DLD1 (cell line): ENCODE results near the gene MGARP.
"Not testable (repeated sequence)": the region's sequence is repeated elsewhere in the genome, so short reads cannot be mapped to it uniquely, and the experiment has no call there.

Experiments
- in situ Hi-C: cut with HindIII; loops from 2 replicates; pipeline ENCODE4 v1.10.0; 2017; ENCODE audit warnings: low sequenced_read_pairs

MGARP gene

DNA sequence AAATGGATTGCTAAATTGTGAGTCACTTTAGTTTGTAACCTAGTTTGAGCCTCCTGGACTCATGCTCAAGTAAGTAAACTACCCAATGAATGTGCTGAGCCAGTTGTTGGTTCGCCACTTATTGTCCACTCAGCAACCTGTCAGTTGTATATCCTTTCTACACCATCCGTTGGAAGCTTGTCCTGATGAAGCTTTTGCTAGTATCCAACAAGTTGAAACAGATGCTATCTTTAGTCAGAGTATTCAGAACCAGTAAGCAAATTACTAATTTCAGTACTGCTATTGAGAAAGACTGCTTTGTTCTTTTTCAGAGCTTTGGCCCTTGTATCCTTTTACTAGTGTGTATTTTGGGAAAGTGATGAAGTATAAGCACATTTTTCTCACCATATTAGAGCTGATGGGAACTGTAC lies 17.0 kb upstream of the MGARP start:
- in situ Hi-C loops, result no loop called here

DNA sequence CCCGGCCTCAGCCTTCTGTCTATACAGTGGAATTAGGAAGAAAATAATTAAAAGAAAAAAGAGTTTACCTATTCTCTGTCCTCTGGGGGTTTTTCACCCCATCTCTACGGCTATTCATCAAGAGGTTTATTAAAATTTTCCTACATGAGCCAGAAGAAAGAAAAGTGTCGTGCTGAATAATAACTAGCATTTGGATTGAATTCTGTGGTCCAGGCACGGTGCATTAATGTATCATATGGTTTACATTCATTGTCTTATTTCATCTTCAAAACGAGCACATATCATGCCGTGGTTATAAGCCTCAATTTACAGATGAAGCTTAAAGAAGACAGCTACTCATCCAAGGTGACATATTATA lies 15.9 kb upstream of the MGARP start:
- in situ Hi-C loops, result no loop called here

DNA sequence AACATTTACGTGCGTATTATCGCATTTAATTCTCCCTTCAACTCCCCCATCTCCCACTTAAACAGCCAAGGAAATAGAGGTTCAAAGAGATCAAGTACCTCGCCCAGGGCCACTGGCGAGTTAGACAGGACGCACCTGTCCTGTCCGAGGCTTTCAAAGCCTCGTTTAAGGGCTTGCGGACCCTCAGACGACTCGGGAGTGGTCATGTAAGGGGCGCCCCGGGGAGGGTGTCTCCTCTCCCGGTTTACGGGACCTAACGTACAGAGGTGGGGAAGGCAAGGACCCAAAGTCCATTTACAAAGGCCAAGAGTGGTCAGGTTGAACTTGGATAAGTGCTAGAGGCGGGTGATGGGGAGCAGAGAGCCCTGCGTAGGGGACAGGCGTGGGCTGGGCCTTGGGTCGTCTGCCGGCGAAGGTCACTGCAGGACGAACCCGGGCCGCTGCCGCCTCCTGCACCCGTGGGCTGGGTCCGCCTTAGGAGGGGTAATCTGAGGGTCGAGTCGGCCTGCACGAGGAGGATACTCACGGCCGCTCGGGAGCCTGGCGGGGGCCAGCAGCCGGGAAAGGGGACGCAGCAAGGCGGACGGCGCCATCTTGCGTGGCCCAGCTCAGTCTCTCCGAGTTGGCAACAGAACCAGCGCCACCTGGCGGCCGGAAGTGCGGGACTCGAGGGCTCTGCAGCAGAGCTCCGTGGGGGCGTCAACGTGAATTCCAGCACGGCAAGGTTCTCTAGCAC lies 15.3 kb upstream of the MGARP start:
- in situ Hi-C loops, result no loop called here

DNA sequence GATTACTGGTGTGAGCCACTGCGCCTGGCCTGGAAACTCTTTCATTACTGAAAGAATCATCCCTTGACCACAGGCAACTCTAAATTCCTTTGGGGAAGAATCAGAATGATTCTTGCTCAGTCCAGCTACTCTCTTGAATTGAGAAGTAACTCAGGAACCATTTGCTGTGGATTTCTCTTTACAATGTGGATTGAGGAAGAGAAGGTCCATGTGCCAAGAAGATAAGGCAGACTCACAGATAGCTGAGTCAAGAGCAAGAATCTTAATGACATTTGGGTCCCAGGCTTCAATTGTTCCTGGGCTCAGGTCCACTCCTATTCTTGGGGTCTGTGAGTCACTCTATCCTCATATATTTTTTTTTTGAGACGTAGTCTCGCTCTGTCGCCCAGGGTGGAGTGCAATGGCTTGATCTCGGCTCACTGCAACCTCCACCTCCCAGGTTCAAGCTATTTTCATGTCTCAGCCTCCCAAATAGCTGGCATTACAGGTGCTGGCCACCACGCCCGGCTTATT lies 6.2 kb upstream of the MGARP start:
- in situ Hi-C loops, result no loop called here

DNA sequence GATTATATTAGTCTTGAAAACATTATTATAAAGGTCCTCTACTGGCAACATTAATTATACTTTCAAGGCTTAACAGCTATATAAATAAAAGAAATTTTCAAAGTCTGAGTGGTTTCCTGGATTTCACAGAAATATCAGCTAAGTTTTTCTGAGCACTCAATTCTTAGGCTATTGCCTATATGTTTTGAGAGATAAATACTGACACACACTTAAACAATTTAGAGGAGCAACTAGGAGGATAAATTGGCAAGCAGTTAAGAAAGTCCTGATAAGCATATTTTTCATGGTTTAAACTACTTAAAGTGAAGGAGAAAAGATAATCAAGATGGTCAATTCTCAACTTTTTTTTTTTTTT lies 2.7 kb upstream of the MGARP start:
- in situ Hi-C loops, result no loop called here

DNA sequence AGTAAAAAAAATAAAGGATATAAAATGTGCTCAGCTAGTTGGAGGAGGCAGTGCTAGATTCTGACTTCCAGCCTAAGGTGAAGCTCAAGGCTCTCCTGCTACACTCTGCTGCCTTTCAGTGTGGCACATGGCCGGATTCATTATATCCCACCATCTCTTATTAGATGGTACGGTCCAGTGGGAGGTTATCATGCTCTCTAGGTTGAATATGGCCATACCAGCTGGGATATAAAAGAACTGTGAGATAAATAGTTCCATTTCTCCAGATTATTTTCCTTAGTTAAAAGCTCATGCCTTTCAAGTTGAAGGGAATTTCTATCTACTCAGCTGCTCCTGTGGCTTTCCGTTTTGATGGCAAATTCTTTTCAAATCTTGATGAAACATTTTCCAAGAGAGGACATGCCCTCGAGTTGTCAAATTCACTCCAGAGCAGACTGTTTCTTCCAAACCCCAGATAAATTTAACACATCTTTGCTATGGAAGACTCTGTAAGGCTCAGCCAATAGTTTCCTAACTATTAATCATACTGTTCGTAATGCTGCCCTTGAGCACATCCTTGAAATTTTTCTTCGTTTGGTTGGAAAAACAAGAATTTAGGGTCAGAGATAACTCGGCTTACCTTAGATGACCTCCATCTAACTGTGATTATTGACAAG lies 2.2 kb upstream of the MGARP start:
- in situ Hi-C loops, result no loop called here

DNA sequence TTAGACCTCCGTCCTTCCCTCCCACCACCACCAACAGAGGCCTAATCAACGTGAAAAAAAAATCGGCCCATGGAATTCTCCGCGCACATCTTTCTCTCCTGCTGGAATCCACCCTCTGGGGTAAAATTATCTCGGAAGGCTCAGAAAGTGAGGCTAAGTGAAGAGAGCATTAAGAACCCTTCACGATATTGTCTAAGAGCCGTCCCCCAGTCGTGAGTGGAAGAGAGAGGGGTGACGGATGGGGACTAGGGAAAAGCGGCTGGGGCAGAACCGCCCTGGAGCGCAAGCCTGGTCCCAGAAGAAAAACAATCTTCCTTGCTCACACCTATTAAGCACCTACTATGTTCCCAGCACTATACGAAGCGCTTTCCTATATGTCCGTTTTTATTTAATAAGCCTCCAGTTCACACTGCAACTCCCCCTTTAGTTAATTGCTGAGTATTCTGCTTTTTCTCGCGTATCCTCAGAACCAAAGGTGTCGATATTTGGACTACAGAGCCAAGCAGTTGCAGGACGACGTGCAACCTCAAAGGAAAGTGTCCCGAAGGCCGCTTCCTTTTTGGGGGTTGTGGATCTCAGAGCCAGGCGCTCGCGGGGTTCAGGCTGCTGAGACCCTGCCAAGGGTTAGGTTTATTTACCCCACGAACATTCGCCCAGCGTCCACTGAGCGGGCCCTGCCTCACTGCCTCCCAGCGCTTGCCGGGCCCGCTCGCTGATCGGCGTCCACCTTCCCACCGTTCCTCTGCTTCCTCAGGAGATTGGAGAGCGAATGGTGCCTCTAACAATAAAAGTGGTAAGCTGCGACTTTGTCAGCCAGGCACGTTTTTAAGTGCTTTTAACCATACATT lies 889 bp downstream of the MGARP start:
- in situ Hi-C loops, result no loop called here

DNA sequence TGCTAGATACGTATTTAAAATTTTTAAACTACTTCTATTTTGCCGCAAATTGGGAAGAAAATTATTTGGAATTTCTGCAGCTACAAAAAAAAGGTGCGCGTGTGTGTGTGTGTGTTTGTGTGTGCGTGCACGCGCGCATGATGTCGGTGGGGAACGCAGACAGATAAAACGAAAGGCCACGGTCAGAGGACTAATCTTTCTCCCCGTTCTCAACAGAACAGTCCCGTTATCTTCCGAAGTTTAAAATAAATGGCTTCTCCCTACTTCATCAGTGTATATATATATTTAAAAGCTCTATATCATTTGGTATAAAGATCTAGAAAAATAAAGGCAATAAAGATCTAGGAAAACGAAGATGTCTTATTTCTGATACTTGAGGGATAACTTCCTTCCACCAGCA lies 1.5 kb downstream of the MGARP start:
- in situ Hi-C loops, result no loop called here

DNA sequence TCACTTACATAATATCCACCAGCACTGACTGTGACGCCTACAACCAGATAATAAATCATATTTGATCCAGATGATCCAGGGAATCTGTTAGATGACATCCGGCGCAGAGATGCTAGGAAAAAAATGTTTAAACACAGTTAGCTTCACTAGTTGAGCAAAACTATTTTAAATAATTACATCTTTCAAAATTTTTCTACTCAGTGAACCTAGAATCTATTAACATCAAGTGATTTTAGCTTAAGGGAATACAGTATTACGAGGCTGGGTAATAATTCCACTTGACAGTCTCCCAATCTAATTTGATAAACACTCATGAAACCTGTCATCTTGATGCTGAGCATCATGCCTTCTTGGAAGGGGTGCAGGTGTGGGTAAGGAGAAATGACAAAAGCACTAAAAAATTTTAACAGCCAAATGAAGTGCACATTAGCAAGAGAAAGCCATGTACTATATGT lies 4.7 kb downstream of the MGARP start:
- in situ Hi-C loops, result no loop called here

DNA sequence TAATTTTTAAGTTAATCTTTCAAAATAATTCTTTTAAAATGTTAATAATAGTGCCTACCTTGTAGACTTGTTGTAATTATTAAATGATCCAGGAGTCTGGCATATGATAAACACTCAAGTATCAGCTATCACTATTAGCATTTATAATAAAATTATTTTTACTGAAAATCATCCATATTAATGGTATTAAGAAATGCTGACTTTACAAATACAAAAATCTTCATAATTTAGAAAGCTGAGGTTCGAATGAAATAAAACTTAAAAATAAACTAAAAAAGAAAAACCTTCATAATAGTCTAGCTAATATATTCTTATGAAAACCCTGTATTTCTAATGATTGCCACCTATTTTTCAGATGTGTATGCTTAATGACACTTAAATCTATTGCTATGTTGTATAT lies 5.2 kb downstream of the MGARP start:
- in situ Hi-C loops, result no loop called here

DNA sequence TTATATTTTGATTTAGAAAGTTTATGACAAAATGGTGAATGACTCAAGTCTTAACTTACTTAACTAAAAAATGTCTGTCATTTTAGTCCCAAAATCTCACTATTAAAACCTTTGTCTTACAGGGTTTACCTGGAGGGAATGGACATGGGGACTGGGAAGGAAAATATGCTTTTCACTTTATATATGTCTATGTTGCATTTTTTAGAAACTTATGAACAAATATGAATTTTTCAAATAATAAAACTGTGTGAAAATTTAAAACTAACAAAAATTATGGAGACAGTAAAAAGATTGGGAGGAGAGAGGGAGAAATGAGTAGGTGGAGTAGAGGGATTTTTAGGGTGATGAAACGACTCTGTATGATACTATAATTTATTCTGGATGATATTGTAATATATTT lies 6.2 kb downstream of the MGARP start:
- in situ Hi-C loops, result no loop called here

DNA sequence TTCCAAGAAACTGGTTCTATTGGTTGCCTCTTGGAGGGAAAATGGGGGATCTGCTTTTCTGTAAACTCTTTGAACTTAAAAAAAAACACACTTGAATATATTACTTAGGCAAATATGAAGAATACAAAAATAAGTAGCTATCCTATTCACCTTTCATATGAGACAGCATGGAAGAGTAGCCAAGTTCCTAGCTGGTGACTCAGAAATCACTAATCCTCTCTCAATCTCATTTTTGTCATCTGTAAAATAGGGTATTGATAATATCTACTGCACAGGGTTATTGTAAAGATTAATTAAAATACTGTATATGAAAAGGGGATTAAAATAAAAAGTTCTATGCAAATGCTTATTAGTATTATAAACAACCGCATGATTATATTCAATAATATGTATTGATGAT lies 12.7 kb downstream of the MGARP start:
- in situ Hi-C loops, result no loop called here

DNA sequence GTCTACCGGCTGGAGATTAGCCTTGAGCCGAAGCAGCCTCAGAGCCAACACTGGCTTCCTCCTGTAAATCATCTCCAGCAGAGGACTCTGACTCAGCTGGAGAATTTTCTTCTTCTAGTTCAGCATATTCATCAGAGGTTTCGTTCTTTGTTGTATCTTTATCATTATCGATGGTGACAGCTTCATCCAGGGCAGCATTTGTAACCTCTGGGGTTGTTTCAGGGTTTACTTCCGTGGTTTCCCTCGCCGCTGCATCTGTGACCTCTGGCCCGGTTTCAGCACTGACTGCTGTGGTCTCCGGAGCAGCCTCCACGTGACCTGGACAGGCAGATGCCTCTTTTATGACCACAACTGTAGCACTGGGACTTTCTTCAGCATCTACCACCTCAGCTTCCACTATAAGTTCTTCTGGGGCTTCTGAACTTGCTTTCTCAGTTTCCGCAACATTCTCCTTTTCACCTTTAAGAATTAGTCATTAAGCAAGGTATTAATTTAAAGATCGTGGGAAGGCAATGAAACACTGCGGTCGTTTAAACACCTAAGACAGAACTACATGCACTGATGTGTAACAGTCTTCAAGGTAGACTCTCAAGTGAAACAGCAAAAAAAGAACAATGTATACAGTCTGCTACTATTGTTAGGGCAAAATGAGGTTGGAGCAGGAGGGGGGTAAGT lies 13.3 kb downstream of the MGARP start:
- in situ Hi-C loops, result no loop called here

DNA sequence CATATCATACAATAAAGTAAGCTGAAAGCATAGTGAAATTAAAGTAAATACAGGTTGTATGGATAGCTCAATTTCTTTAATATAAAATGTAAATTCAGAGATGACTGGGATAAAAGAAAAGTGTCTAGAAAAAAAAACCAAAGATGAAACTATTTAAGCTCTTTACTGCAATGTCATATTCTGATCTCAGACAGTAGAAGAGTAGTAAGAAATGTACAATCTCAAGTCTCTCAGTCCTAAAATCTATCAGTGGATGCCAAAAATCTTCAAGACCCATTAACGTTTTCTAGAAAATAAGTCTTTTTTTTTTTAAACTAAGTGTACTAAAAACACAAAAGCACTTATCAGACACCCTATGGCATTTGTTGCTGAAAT lies 13.8 kb downstream of the MGARP start:
- in situ Hi-C loops, result no loop called here

DNA sequence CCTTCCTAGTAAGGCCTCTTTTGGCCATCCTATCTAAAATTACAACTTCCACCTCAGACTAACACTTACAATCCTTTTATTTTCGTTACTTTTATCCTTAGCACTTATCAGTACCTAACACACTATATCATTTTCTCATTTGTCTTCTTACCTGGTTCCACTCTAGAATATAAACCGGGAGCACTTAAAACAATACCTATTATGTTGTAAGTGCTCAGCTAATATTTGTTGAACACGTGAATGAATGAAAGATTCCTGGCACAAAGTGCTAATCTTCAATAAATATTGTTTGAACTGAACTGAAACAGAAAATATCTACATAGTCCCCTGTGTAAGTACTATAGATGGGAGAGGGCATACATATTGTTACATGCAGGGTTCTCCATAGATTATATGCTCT lies 14.4 kb downstream of the MGARP start:
- in situ Hi-C loops, result no loop called here

DNA sequence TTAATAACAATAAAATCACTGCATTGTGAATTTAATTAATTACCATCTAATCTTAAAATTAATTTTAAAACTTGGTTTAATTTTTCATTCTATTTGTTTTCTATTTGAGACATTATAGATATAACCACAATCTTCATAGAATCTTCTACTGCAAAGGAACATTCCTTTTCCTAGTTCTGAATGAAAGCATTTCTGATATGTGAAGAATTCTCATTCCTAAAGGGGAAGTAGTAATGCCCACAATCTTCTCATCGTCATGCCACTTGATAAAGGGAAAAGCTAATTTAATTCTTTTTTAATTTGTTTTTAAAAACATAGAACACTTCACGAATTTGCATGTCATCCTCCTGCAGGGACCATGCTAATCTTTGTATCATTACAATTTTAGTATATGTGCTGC lies 23.7 kb downstream of the MGARP start:
- in situ Hi-C loops, result no loop called here

DNA sequence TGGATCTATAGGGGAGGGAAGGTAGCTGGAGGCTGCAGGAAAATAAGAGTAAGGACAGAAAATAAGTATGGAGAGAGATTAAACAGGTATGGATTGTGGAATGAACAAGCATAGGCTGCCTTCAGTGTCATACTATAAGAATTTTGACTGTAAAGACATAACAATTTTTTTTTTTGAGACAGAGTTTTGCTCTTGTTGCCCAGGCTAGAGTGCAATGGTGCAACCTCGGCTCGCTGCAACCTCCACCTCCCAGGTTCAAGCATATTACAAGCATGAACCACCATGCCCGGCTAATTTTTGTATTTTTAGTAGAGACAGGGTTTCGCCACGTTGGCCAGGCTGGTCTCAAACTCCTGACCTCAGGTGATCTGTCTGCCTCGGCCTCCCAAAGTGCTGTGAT lies 24.4 kb downstream of the MGARP start:
- in situ Hi-C loops, result not testable (repeated sequence)

DNA sequence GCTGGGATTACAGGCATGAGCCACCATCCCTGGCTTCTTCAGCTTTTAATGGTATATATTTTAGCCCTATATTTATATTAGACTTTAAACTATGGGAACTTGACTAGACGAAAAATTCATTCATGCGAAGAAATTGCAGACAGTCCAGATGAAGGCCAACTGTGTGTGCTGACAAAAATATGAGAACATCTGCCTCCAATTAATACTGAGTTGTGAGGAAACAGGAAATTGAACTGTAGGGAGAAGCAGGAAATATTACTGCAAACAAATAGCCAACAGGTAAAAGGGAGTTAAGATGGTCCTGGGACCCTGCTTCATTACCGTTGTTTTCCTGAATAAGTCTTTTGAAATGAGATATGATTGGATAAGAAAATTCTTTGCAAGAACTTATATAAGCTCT lies 26.3 kb downstream of the MGARP start:
- in situ Hi-C loops, result no loop called here

DNA sequence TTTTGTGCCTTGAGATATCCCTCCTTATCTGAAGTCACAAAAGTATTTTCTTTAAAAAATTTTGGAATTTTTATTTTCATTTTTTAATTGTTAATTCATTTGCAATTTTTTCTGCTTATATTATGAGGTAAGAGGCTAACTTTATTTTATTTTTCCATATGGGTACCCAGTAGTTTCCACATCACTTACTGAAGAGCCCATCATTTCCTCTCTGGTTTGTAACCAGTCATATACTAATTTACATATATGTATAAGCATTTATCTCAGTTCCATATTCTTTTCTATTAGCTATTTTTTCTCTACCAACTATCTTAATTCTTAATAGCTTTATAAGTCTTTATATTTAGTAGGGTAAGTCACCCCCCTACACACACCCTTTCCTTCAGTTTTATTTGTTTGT lies 27.0 kb downstream of the MGARP start:
- in situ Hi-C loops, result no loop called here

DNA sequence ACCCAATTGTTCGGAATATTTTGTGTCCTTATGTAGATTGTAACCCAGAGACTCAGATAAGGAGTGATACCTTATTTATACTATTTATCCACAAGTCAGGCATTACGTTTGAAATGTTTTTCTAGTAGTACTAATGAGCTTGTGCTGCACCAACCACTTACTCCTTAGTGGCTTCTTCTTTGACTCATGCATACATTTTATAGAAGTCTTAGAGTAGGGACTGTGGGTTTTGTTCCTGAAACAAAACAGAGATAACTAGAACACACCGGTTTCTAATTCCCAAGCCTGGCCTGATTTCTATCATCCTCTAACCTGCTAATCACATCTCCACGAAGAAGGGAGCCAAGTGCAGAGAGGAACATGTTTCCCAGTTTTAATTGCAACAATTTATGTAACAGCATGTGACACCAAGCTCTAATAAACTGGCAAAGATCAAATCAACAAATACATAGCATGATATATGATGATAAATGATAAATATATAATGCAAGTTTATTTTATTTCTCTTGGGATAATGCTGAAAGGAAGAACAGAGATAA lies 32.3 kb downstream of the MGARP start:
- in situ Hi-C loops, result no loop called here

DNA sequence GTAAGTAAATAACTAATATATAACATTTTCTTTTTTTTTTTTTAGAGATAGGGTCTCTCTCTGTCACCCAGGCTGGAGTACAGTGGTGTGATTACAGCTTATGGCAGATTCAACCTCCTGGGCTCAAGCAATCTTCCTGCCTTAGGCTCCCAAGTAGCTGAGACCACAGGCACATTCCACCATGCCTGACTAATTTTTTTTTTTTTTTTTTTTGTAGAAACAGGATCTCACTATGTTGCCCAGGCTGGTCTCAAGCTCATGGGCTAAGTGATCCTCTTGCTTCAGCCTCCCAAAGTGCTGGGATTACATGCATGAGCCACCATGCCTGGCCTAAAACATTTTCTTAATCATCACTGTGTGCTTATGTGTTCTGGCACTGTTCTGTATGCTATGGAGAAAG lies 32.8 kb downstream of the MGARP start:
- in situ Hi-C loops, result no loop called here
